Prostate gland (tissue), 2 donors: ENCODE results near the gene PRPSAP2.
"Not testable (repeated sequence)": the region's sequence is repeated elsewhere in the genome, so short reads cannot be mapped to it uniquely, and the experiment has no call there.

Source experiments
- POLR2A ChIP-seq: fragments of 450-650 bp; IDR thresholded peaks from one replicate; pipeline ENCODE4 v1.6.1; 2016; ENCODE audit warnings: antibody characterized with exemption, mild to moderate bottlenecking
- TF ChIP-seq, protein P1 (sequence below), 4 experiments: fragments of 200-600 bp in 2 of 4; fragments of 450-650 bp in 2 of 4; sonication (generic) in 2 of 4; IDR thresholded peaks; 1 replicate in 3 of 4; 2 replicates in 1 of 4; pipeline ENCODE4 v1.5.1; 2016 to 2019; ENCODE audit warnings: antibody characterized with exemption in 4 of 4, mild to moderate bottlenecking in 2 of 4, moderate library complexity in 2 of 4

DNA sequence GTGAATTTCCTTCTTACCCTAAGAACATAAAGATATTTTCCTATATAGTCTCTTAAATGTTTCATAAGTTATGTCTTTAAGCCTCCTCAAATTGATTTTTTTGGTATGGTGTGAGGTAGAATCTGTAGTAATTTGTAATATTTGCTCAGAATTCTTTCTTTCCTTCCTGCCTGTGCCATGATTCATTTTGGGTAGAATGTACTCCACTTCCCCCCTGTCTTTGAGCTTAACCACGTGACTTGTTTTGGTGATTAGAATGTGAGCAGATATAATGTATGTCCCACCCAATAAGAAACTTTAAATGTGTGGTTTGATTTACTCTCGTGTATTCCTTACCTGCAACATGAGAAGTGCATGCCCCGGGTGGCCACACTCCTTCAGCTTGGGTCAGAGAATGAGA, 36.5 kb upstream of the PRPSAP2 start:
- not testable (repeated sequence) for TF ChIP-seq POLR2A
- TF ChIP-seq, protein P1, sequence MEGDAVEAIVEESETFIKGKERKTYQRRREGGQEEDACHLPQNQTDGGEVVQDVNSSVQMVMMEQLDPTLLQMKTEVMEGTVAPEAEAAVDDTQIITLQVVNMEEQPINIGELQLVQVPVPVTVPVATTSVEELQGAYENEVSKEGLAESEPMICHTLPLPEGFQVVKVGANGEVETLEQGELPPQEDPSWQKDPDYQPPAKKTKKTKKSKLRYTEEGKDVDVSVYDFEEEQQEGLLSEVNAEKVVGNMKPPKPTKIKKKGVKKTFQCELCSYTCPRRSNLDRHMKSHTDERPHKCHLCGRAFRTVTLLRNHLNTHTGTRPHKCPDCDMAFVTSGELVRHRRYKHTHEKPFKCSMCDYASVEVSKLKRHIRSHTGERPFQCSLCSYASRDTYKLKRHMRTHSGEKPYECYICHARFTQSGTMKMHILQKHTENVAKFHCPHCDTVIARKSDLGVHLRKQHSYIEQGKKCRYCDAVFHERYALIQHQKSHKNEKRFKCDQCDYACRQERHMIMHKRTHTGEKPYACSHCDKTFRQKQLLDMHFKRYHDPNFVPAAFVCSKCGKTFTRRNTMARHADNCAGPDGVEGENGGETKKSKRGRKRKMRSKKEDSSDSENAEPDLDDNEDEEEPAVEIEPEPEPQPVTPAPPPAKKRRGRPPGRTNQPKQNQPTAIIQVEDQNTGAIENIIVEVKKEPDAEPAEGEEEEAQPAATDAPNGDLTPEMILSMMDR (IDR thresholded peaks at IDR 0.05): not testable (repeated sequence)
